GM19023 (cell line): ENCODE results near the gene ATP5F1D.

Source experiments
- ATAC-seq: cut with Tn5 transposase; IDR thresholded peaks from one replicate; pipeline ENCODE4 v1.9.1; 2021; ENCODE audit warnings: mild to moderate bottlenecking, moderate library complexity; ENCODE audit not compliant: unreplicated experiment

The ATP5F1D gene

GRCh38 chr19:1290196-1290702 is 48.7 kb downstream of the ATP5F1D start:
- no peak for ATAC-seq

- no peak for ATAC-seq
These were observed 49.4 kb downstream of the ATP5F1D start for GRCh38 chr19:1290703-1291651.

GRCh38 chr19:1291761-1292418 is 50.3 kb downstream of the ATP5F1D start:
- ATAC-seq = no peak

GRCh38 chr19:1292419-1293151 is 51.0 kb downstream of the ATP5F1D start:
- ATAC-seq = no peak

GRCh38 chr19:1293782-1294604 is 52.4 kb downstream of the ATP5F1D start:
- no peak for ATAC-seq
